Astrocyte (in vitro differentiated cells and primary cell): Measurements from ENCODE around the gene PBX1. TPM values are rescaled to one million over a fixed set of nuclear protein-coding genes. Genes with fewer than 3 reads are reported as not detected.
A peak's percentile ranks its signal among the peaks of the same experiment; 100 is the strongest.

Experiments
- DNase-seq: peaks from one replicate; pipeline ENCODE4 v3.0.0-alpha.2; 2010; ENCODE audit warnings: low read depth
- FAIRE-seq: peaks from 2 replicates; lab custom pipeline; 2011; peaks lifted over from hg19 to GRCh38; lab: Jason Lieb, UNC
- H2AFZ ChIP-seq: 2 replicates; pipeline ENCODE4 v1.6.0; 2012; ENCODE audit warnings: low read depth, low read length, inconsistent platforms
- H3K27ac ChIP-seq: 2 replicates; pipeline ENCODE4 v1.5.1; 2011; ENCODE audit warnings: low read depth, low read length, inconsistent platforms
- H3K27me3 ChIP-seq: 2 replicates; pipeline ENCODE4 v1.6.0; 2011; ENCODE audit warnings: low read length, inconsistent platforms; ENCODE audit not compliant: insufficient read depth
- H3K36me3 ChIP-seq: 2 replicates; pipeline ENCODE4 v1.5.1; 2011; ENCODE audit warnings: low read length, inconsistent platforms; ENCODE audit not compliant: insufficient read depth
- H3K4me1 ChIP-seq: 2 replicates; pipeline ENCODE4 v1.5.1; 2011; ENCODE audit warnings: low read length, inconsistent platforms; ENCODE audit not compliant: insufficient read depth
- H3K4me2 ChIP-seq: 2 replicates; pipeline ENCODE4 v1.6.0; 2012; ENCODE audit warnings: low read length, inconsistent platforms
- H3K4me3 ChIP-seq: 2 replicates; pipeline ENCODE4 v1.5.1; 2011; ENCODE audit warnings: low read depth, mild to moderate bottlenecking, low read length, inconsistent platforms; ENCODE audit not compliant: insufficient read depth
- H3K79me2 ChIP-seq: 2 replicates; pipeline ENCODE4 v1.6.0; 2012; ENCODE audit warnings: mild to moderate bottlenecking, low read length, inconsistent platforms; ENCODE audit not compliant: insufficient read depth
- H3K9ac ChIP-seq: 2 replicates; pipeline ENCODE4 v1.6.0; 2012; ENCODE audit warnings: mild to moderate bottlenecking, low read length, inconsistent platforms
- H3K9me3 ChIP-seq: 2 replicates; pipeline ENCODE4 v1.5.1; 2012; ENCODE audit warnings: low read depth, mild to moderate bottlenecking, low read length, inconsistent platforms; ENCODE audit not compliant: insufficient read depth
- H4K20me1 ChIP-seq: 2 replicates; pipeline ENCODE4 v1.6.0; 2012; ENCODE audit warnings: low read length, inconsistent platforms; ENCODE audit not compliant: insufficient read depth
- H3K27ac Mint-ChIP-seq: one replicate; pipeline ENCODE4 v1.8.0; 2021; ENCODE audit warnings: mild to moderate bottlenecking, mixed read lengths; ENCODE audit not compliant: unreplicated experiment
- H3K27me3 Mint-ChIP-seq: one replicate; pipeline ENCODE4 v1.8.0; 2021; ENCODE audit warnings: low read depth, mixed read lengths; ENCODE audit not compliant: unreplicated experiment
- H3K36me3 Mint-ChIP-seq: one replicate; pipeline ENCODE4 v1.8.0; 2021; ENCODE audit warnings: low read depth, mixed read lengths; ENCODE audit not compliant: unreplicated experiment
- H3K4me1 Mint-ChIP-seq: one replicate; pipeline ENCODE4 v1.8.0; 2021; ENCODE audit warnings: low read depth, mixed read lengths; ENCODE audit not compliant: unreplicated experiment
- H3K4me3 Mint-ChIP-seq: one replicate; pipeline ENCODE4 v1.8.0; 2021; ENCODE audit warnings: mild to moderate bottlenecking, moderate library complexity, mixed read lengths; ENCODE audit not compliant: unreplicated experiment
- H3K9me3 Mint-ChIP-seq: one replicate; pipeline ENCODE4 v1.8.0; 2021; ENCODE audit warnings: mild to moderate bottlenecking, mixed read lengths; ENCODE audit not compliant: unreplicated experiment
- CTCF ChIP-seq: IDR thresholded peaks from 2 replicates; pipeline ENCODE4 v1.5.1; 2011; ENCODE audit warnings: low read depth, mild to moderate bottlenecking, inconsistent platforms, low read length, moderate library complexity; ENCODE audit not compliant: insufficient read depth
- EZH2 ChIP-seq: IDR thresholded peaks from 2 replicates; pipeline ENCODE4 v1.6.1; 2012; ENCODE audit warnings: mild to moderate bottlenecking, low read length, inconsistent platforms; ENCODE audit not compliant: insufficient read depth
- total RNA-seq: library from RNA; stranded (reverse); gene quantifications from 2 replicates; pipeline ENCODE4 v1.2.1, GENCODE V29; 2021

PBX1 gene
- total RNA-seq, 1 donor from 2014 or later: 37.2 TPM

DNA sequence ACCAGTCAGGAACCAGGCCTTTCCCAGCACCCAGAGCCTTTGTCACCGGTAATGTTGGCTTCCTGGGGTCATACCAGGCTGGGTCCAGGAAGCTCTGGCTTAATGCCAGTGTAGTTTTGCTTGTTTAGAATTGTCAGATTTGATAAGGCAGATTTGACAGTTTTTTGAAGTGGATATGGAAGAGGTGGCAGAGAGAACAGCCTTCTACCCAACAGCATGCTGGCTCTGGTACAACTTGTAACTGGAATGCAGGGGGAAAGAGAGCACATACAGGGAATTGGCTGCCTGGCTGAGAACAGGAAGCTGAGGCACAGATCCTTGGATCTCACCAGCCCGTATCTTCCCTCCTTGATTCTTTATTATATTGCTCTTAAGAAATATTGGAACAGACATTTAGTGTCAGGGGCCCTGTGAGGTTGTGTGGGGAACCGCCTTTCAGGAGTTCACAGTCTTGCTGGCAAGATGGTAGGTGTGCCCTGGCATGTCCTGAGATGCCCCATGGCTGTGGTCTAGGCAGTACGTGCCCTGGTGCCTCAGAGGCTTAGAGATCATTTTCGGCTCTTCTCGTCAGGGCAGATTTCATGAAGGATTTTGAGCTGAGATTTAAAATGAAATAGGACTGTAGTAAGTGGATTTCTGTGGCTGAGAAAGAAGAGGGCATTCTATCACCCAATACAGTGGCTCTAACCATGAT lies 227.0 kb downstream of the PBX1 start:
- Histone ChIP-seq H3K27me3 (peaks cover 4% of the 10 kb centered on the region), H3K4me2 (no peak overlapping the region), H2AFZ (no peak overlapping the region), H3K9me3 (no peaks in the 10 kb centered on the region), H4K20me1 (no peaks in the 10 kb centered on the region), H3K36me3 (no peaks in the 10 kb centered on the region), H3K9ac (no peak overlapping the region), H3K27ac (no peak overlapping the region), H3K79me2 (peaks cover 3% of the 10 kb centered on the region), H3K4me1 (peaks cover 10% of the 10 kb centered on the region), H3K4me3 (no peak overlapping the region)
- H3K4me1 Mint-ChIP-seq: peaks cover 25% of the 10 kb centered on the region
- DNase-seq (peak; percentile 14), FAIRE-seq (no peak)
- H3K27me3 Mint-ChIP-seq: no peaks in the 10 kb centered on the region
- TF ChIP-seq EZH2 (no peak), CTCF (no peak)
- H3K4me3 Mint-ChIP-seq: no peak overlapping the region
- H3K36me3 Mint-ChIP-seq: peaks cover 1% of the 10 kb centered on the region
- H3K27ac Mint-ChIP-seq: no peak overlapping the region
- no peaks in the 10 kb centered on the region for H3K9me3 Mint-ChIP-seq

- Histone ChIP-seq H3K79me2 (peaks cover 3% of the 10 kb centered on the region), H3K4me2 (peak overlapping the region; percentile 32), H3K27me3 (peaks cover 4% of the 10 kb centered on the region), H3K4me1 (peaks cover 4% of the 10 kb centered on the region), H3K27ac (no peak overlapping the region), H3K36me3 (no peaks in the 10 kb centered on the region), H3K4me3 (no peak overlapping the region), H4K20me1 (no peaks in the 10 kb centered on the region), H3K9ac (no peak overlapping the region), H3K9me3 (no peaks in the 10 kb centered on the region), H2AFZ (no peak overlapping the region)
- peaks cover 4% of the 10 kb centered on the region for H3K36me3 Mint-ChIP-seq
- H3K9me3 Mint-ChIP-seq: no peaks in the 10 kb centered on the region
- H3K4me1 Mint-ChIP-seq: peaks cover 16% of the 10 kb centered on the region
- peak overlapping the region; percentile 31 for H3K27ac Mint-ChIP-seq
- TF ChIP-seq EZH2: no peak
- TF ChIP-seq CTCF: peak; percentile 93
- FAIRE-seq (no peak), DNase-seq (peak; percentile 41)
- no peak overlapping the region for H3K4me3 Mint-ChIP-seq
- no peaks in the 10 kb centered on the region for H3K27me3 Mint-ChIP-seq
Measured at GRCh38 chr1:164786980-164787833, 228.2 kb downstream of the PBX1 start.
